B cell (primary cell): ENCODE results near the gene PPP1R10. TPM values are rescaled to one million over a fixed set of nuclear protein-coding genes. Genes with fewer than 3 reads are reported as not detected.

Experiments
- ATAC-seq: fragments of 200-7000 bp; cut with Tn5 transposase; one replicate; pipeline ENCODE4 v1.10.0; 2021; ENCODE audit warnings: low read depth, mild to moderate bottlenecking, moderate number of reproducible peaks, moderate library complexity
- CTCF ChIA-PET: fragments of 350-600 bp; sonication (Branson Sonifier 250); formaldehyde crosslinking; loops from one replicate; lab custom pipeline; 2021; ENCODE audit warnings: antibody characterized with exemption, inconsistent platforms; lab: Charles Lee
- POLR2A ChIA-PET: fragments of 350-600 bp; sonication (Branson Sonifier 250); formaldehyde crosslinking; loops from one replicate; lab custom pipeline; 2021; ENCODE audit warnings: antibody characterized with exemption; lab: Charles Lee
- DNase-seq: peaks from one replicate; pipeline ENCODE4 v3.0.0; 2013
- H2AFZ ChIP-seq: 2 replicates; pipeline ENCODE4 v1.6.1; 2012; ENCODE audit warnings: mild to moderate bottlenecking, low read depth, low read length; ENCODE audit not compliant: insufficient read depth, poor library complexity, severe bottlenecking
- H3K27ac ChIP-seq, 2 donors: 1 replicate in 1 of 2; 2 replicates in 1 of 2; pipeline ENCODE4 v1.5.1; 2012 to 2013; ENCODE audit warnings: low read length in 2 of 2, mild to moderate bottlenecking in 2 of 2, moderate library complexity in 1 of 2
- H3K27me3 ChIP-seq, 4 experiments: fragments of 200-600 bp in 1 of 4; sonication (generic) in 1 of 4; replicated peaks in 1 of 4; 1 replicate in 2 of 4; 2 replicates in 2 of 4; pipeline versions ENCODE4 v1.6.1 to v1.7.0; 2013 to 2016; ENCODE audit warnings: low read length in 3 of 4, mild to moderate bottlenecking in 2 of 4, mixed read lengths in 1 of 4, moderate library complexity in 1 of 4; ENCODE audit not compliant: insufficient read depth in 4 of 4, control insufficient read depth in 3 of 4; ENCODE audit errors: control extremely low read depth in 1 of 4
- H3K36me3 ChIP-seq, 2 experiments: replicated peaks in 1 of 2; 1 replicate in 1 of 2; 2 replicates in 1 of 2; pipeline versions ENCODE4 v1.6.1 to v1.7.1; 2013; ENCODE audit warnings: low read length in 1 of 2; ENCODE audit not compliant: insufficient read depth in 2 of 2, control insufficient read depth in 1 of 2; ENCODE audit errors: control extremely low read depth in 1 of 2, extremely low read depth in 1 of 2
- H3K4me1 ChIP-seq, 2 donors: fragments of 200-600 bp in 1 of 2; sonication (generic) in 1 of 2; 1 replicate in 1 of 2; 2 replicates in 1 of 2; pipeline versions ENCODE4 v1.5.1 to v1.6.1; 2013 to 2017; ENCODE audit warnings: low read length in 2 of 2; ENCODE audit not compliant: control insufficient read depth in 2 of 2, insufficient read depth in 2 of 2
- H3K4me2 ChIP-seq: replicated peaks from 2 replicates; pipeline ENCODE3; 2012; ENCODE audit warnings: mild to moderate bottlenecking, low read depth, low read length; ENCODE audit not compliant: poor library complexity, severe bottlenecking
- H3K4me3 ChIP-seq, 5 experiments: fragments of 200-600 bp in 1 of 5; sonication (generic) in 1 of 5; 1 replicate in 3 of 5; 2 replicates in 2 of 5; pipeline versions ENCODE4 v1.5.1 to v1.7.0; 2011 to 2016; ENCODE audit warnings: low read length in 4 of 5, mild to moderate bottlenecking in 4 of 5, low read depth in 2 of 5, control low read depth in 1 of 5, moderate library complexity in 1 of 5; ENCODE audit not compliant: insufficient read depth in 1 of 5; ENCODE audit errors: control extremely low read depth in 1 of 5, extremely low read depth in 1 of 5
- H3K79me2 ChIP-seq: fragments of 200-600 bp; sonication (generic); one replicate; pipeline ENCODE4 v1.6.0; 2016; ENCODE audit warnings: low read length; ENCODE audit not compliant: control insufficient read depth, insufficient read depth
- H3K9ac ChIP-seq: fragments of 200-600 bp; sonication (generic); 2 replicates; pipeline ENCODE4 v1.6.1; 2017; ENCODE audit warnings: mild to moderate bottlenecking, low read length, moderate library complexity
- H3K9me3 ChIP-seq, 3 donors: one replicate each; pipeline versions ENCODE4 v1.6.1 to v1.7.1; 2013; ENCODE audit warnings: low read length in 2 of 3; ENCODE audit not compliant: control insufficient read depth in 2 of 3, insufficient read depth in 1 of 3; ENCODE audit errors: control extremely low read depth in 1 of 3
- H4K20me1 ChIP-seq: 2 replicates; pipeline ENCODE4 v1.6.0; 2012; ENCODE audit warnings: mild to moderate bottlenecking, low read length; ENCODE audit not compliant: insufficient read depth, control insufficient read depth, poor library complexity, severe bottlenecking
- H3K27ac Mint-ChIP-seq: one replicate; pipeline ENCODE4 v1.8.0; 2021; ENCODE audit warnings: mixed read lengths
- H3K27me3 Mint-ChIP-seq: one replicate; pipeline ENCODE4 v1.8.0; 2021; ENCODE audit warnings: mixed read lengths
- H3K4me1 Mint-ChIP-seq: one replicate; pipeline ENCODE4 v1.8.0; 2021; ENCODE audit warnings: mixed read lengths
- H3K4me3 Mint-ChIP-seq: one replicate; pipeline ENCODE4 v1.8.0; 2021; ENCODE audit warnings: mixed read lengths
- H3K9me3 Mint-ChIP-seq: one replicate; pipeline ENCODE4 v1.8.0; 2022; ENCODE audit warnings: mixed read lengths; ENCODE audit not compliant: insufficient read depth
- CTCF ChIP-seq: fragments of 200-600 bp; IDR thresholded peaks from one replicate; pipeline ENCODE4 v1.8.0; 2022; ENCODE audit warnings: antibody characterized with exemption, mild to moderate bottlenecking
- EZH2 ChIP-seq: IDR thresholded peaks from 2 replicates; pipeline ENCODE4 v1.6.1; 2012; ENCODE audit warnings: borderline replicate concordance, low read depth, mild to moderate bottlenecking, moderate library complexity, low read length; ENCODE audit not compliant: insufficient read depth, poor library complexity, severe bottlenecking
- WGBS: methylation state at CpG from one replicate; pipeline ENCODE4 v1.1.5; 2013; ENCODE audit warnings: missing lambda C conversion rate; ENCODE audit not compliant: insufficient coverage; 5-methylcytosine and 5-hydroxymethylcytosine counted together
- intact Hi-C: fragments of 100-400 bp; cut with micrococcal nuclease; formaldehyde crosslinking; loops from one replicate; pipeline ENCODE4 v1.10.0; 2022
- polyA plus RNA-seq: library from polyadenylated mRNA; depleted of rRNA; stranded (reverse); fragments of >200 nt; gene quantifications from 2 replicates; pipeline ENCODE4 v1.2.3, GENCODE V29; 2012
- total RNA-seq, 2 donors: library from RNA; stranded (reverse); fragments of 120-200 nt in 1 of 2; gene quantifications; 1 replicate in 1 of 2; 2 replicates in 1 of 2; pipeline versions ENCODE4 v1.2.3 to v1.2.4, GENCODE V29; 2013 to 2022

The PPP1R10 gene
- total and polyA plus RNA-seq, 2 donors (not counting 1 experiment from before 2014, with no cell fraction given) = 40.7 to 177 TPM

GRCh38 chr6:30657454-30657853 lies 40.4 kb upstream of the PPP1R10 start:
- H3K4me1 Mint-ChIP-seq = no peaks in the 10 kb centered on the region
- ChIA-PET POLR2A (no interaction called here), CTCF (no interaction called here)
- no peak overlapping the region for H3K27ac Mint-ChIP-seq
- Histone ChIP-seq H3K4me1 (no peaks in the 10 kb centered on the region), H2AFZ (no peak overlapping the region), H3K9me3 (no peaks in the 10 kb centered on the region), H3K27ac (no peak overlapping the region), H3K27me3 (no peaks in the 10 kb centered on the region), H3K9ac (no peak overlapping the region), H3K79me2 (peaks cover 5% of the 10 kb centered on the region), H3K36me3 (peaks cover 14 to 86% of the 10 kb centered on the region in 2 experiments), H3K4me3 (no peak overlapping the region), H3K4me2 (no peak overlapping the region), H4K20me1 (no peaks in the 10 kb centered on the region)
- no peak for DNase-seq
- ATAC-seq = no peak
- no peaks in the 10 kb centered on the region for H3K27me3 Mint-ChIP-seq
- H3K9me3 Mint-ChIP-seq = no peaks in the 10 kb centered on the region
- no peak for TF ChIP-seq EZH2
- TF ChIP-seq CTCF = no peak
- no peak overlapping the region for H3K4me3 Mint-ChIP-seq
- intact Hi-C loops = no loop called here

DNA sequence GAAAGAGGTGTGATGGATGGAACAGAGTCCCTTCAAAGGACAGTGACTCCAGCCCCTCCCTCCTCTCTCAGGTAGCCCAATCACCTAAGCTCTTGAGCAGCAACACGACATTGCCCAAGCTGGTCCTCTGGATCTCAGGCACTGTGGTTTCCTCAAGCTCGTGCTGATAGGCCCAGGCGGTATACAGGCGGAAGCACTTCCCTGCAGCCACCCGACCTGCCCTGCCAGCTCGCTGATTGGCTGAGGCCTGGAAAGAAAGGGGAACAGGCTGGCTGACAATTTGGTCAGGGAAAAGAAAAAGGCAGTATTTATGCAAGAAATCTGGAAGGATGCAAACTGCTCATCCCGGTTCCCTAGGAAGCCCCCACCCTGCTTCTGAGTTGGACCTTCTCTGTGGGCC lies 39.5 kb upstream of the PPP1R10 start:
- no peak overlapping the region for H3K4me3 ChIP-seq
- intact Hi-C loops = no loop called here
- 91% methylated on average over 7 of the region's 7 CpGs for WGBS
- H3K4me3 Mint-ChIP-seq = no peak overlapping the region
- H3K4me1 Mint-ChIP-seq = no peaks in the 10 kb centered on the region
- H3K9me3 ChIP-seq = no peaks in the 10 kb centered on the region
- no peaks in the 10 kb centered on the region for H3K4me1 ChIP-seq
- H3K9ac ChIP-seq = no peak overlapping the region
- peaks cover 5 to 86% of the 10 kb centered on the region in 2 experiments for H3K36me3 ChIP-seq
- TF ChIP-seq CTCF (no peak), EZH2 (no peak)
- H3K27me3 Mint-ChIP-seq = no peaks in the 10 kb centered on the region
- ATAC-seq (no peak), DNase-seq (no peak)
- no peak overlapping the region for H3K27ac Mint-ChIP-seq
- ChIA-PET CTCF (interaction anchor here (0.9 kb wide), 1 partner anchor 65 kb away, joined by 3 read pairs; no protein-coding TSS in a partner anchor), POLR2A (no interaction called here)
- no peaks in the 10 kb centered on the region for H4K20me1 ChIP-seq
- H3K79me2 ChIP-seq = peaks cover 5% of the 10 kb centered on the region
- no peak overlapping the region for H3K4me2 ChIP-seq
- no peaks in the 10 kb centered on the region for H3K9me3 Mint-ChIP-seq
- no peak overlapping the region for H3K27ac ChIP-seq
- no peaks in the 10 kb centered on the region for H3K27me3 ChIP-seq
- H2AFZ ChIP-seq = no peak overlapping the region
